ENCODE measurements around the gene PLEKHA7. TPM values are rescaled to one million over a fixed set of nuclear protein-coding genes. Genes with fewer than 3 reads are reported as not detected.
"Not testable (repeated sequence)": the region's sequence is repeated elsewhere in the genome, so short reads cannot be mapped to it uniquely, and the experiment has no call there.

The PLEKHA7 gene
- total RNA-seq, 1 donor from 2014 or later: 15.6 TPM

- Mint-ChIP-seq H3K36me3 (ENCODE audit: unreplicated experiment) (peaks cover 4% of the 10 kb centered on the region), H3K9me3 (ENCODE audit: unreplicated experiment) (no peaks in the 10 kb centered on the region), H3K27ac (ENCODE audit: unreplicated experiment) (no peak overlapping the region), H3K4me3 (ENCODE audit: unreplicated experiment) (no peak overlapping the region), H3K27me3 (ENCODE audit: unreplicated experiment) (no peaks in the 10 kb centered on the region), H3K4me1 (ENCODE audit: unreplicated experiment) (peaks cover 4% of the 10 kb centered on the region)
- no peak for DNase-seq (ENCODE audit: extremely low spot score, unreplicated experiment)
- TF ChIP-seq CTCF (IDR thresholded peaks at IDR 0.05): no peak
Observed at GRCh38 chr11:17004486-17005148, 9.6 kb downstream of the PLEKHA7 start.

- no peak for TF ChIP-seq CTCF (IDR thresholded peaks at IDR 0.05)
- Mint-ChIP-seq H3K4me3 (ENCODE audit: unreplicated experiment) (no peak overlapping the region), H3K27me3 (ENCODE audit: unreplicated experiment) (no peaks in the 10 kb centered on the region), H3K9me3 (ENCODE audit: unreplicated experiment) (no peaks in the 10 kb centered on the region), H3K4me1 (ENCODE audit: unreplicated experiment) (peaks cover 4% of the 10 kb centered on the region), H3K27ac (ENCODE audit: unreplicated experiment) (no peak overlapping the region), H3K36me3 (ENCODE audit: unreplicated experiment) (peaks cover 5% of the 10 kb centered on the region)
- DNase-seq (ENCODE audit: extremely low spot score, unreplicated experiment): no peak
Observed at GRCh38 chr11:17003426-17003825, 10.8 kb downstream of the PLEKHA7 start.

GRCh38 chr11:17002543-17002942, 11.7 kb downstream of the PLEKHA7 start:
- H3K9me3 Mint-ChIP-seq (ENCODE audit: unreplicated experiment): no peaks in the 10 kb centered on the region
- H3K4me3 Mint-ChIP-seq (ENCODE audit: unreplicated experiment): no peak overlapping the region
- H3K4me1 Mint-ChIP-seq (ENCODE audit: unreplicated experiment): peaks cover 4% of the 10 kb centered on the region
- no peak for TF ChIP-seq CTCF (IDR thresholded peaks at IDR 0.05)
- H3K27ac Mint-ChIP-seq (ENCODE audit: unreplicated experiment): no peak overlapping the region
- no peaks in the 10 kb centered on the region for H3K27me3 Mint-ChIP-seq (ENCODE audit: unreplicated experiment)
- H3K36me3 Mint-ChIP-seq (ENCODE audit: unreplicated experiment): peaks cover 5% of the 10 kb centered on the region
- no peak for DNase-seq (ENCODE audit: extremely low spot score, unreplicated experiment)

GRCh38 chr11:17001806-17002205, 12.4 kb downstream of the PLEKHA7 start:
- no peak for TF ChIP-seq CTCF (IDR thresholded peaks at IDR 0.05)
- H3K4me1 Mint-ChIP-seq (ENCODE audit: unreplicated experiment): peaks cover 4% of the 10 kb centered on the region
- H3K27ac Mint-ChIP-seq (ENCODE audit: unreplicated experiment): no peak overlapping the region
- H3K27me3 Mint-ChIP-seq (ENCODE audit: unreplicated experiment): no peaks in the 10 kb centered on the region
- no peak overlapping the region for H3K4me3 Mint-ChIP-seq (ENCODE audit: unreplicated experiment)
- H3K9me3 Mint-ChIP-seq (ENCODE audit: unreplicated experiment): no peaks in the 10 kb centered on the region
- DNase-seq (ENCODE audit: extremely low spot score, unreplicated experiment): no peak
- peaks cover 6% of the 10 kb centered on the region for H3K36me3 Mint-ChIP-seq (ENCODE audit: unreplicated experiment)

- no peak for TF ChIP-seq CTCF (IDR thresholded peaks at IDR 0.05)
- Mint-ChIP-seq H3K36me3 (ENCODE audit: unreplicated experiment) (peaks cover 6% of the 10 kb centered on the region), H3K27me3 (ENCODE audit: unreplicated experiment) (no peaks in the 10 kb centered on the region), H3K4me3 (ENCODE audit: unreplicated experiment) (no peak overlapping the region), H3K9me3 (ENCODE audit: unreplicated experiment) (no peaks in the 10 kb centered on the region), H3K27ac (ENCODE audit: unreplicated experiment) (no peak overlapping the region), H3K4me1 (ENCODE audit: unreplicated experiment) (peaks cover 4% of the 10 kb centered on the region)
- DNase-seq (ENCODE audit: extremely low spot score, unreplicated experiment): no peak
Observed at GRCh38 chr11:17000987-17001386, 13.2 kb downstream of the PLEKHA7 start.

- not testable (repeated sequence) for H3K4me1 Mint-ChIP-seq (ENCODE audit: unreplicated experiment); H3K9me3 Mint-ChIP-seq (ENCODE audit: unreplicated experiment); H3K4me3 Mint-ChIP-seq (ENCODE audit: unreplicated experiment); DNase-seq (ENCODE audit: extremely low spot score, unreplicated experiment); H3K27ac Mint-ChIP-seq (ENCODE audit: unreplicated experiment); H3K36me3 Mint-ChIP-seq (ENCODE audit: unreplicated experiment); H3K27me3 Mint-ChIP-seq (ENCODE audit: unreplicated experiment)
Observed at GRCh38 chr11:17000253-17000652, 14.0 kb downstream of the PLEKHA7 start.
